Body of pancreas (tissue), 4 donors: ENCODE data around the gene CREB5. TPM values are rescaled to one million over a fixed set of nuclear protein-coding genes. Genes with fewer than 3 reads are reported as not detected.
"Not testable (repeated sequence)": the region's sequence is repeated elsewhere in the genome, so short reads cannot be mapped to it uniquely, and the experiment has no call there.

Experiments
- ATAC-seq: fragments of 150-250 bp; one replicate; pipeline ENCODE4 v1.9.1; 2016
- DNase-seq, 4 donors: peaks; one replicate each; pipeline ENCODE4 v3.0.0-alpha.2; 2019
- H3K27ac ChIP-seq, 4 donors: fragments of 200-600 bp; sonication (generic); 1 replicate in 3 of 4; 2 replicates in 1 of 4; pipeline versions ENCODE4 v1.5.1 to v1.6.1; 2016 to 2019; ENCODE audit warnings: mild to moderate bottlenecking in 1 of 4, mixed read lengths in 1 of 4, moderate library complexity in 1 of 4
- H3K27me3 ChIP-seq, 2 donors: fragments of 200-600 bp; sonication (generic); one replicate each; pipeline ENCODE4 v1.6.0; 2016; ENCODE audit warnings: mild to moderate bottlenecking in 1 of 2
- H3K36me3 ChIP-seq, 2 donors: fragments of 200-600 bp; sonication (generic); replicated peaks in 1 of 2; 2 replicates each; pipeline ENCODE4 v1.5.1; 2016; ENCODE audit warnings: low read depth in 2 of 2; ENCODE audit not compliant: insufficient read depth in 1 of 2
- H3K4me1 ChIP-seq: fragments of 200-600 bp; sonication (generic); one replicate; pipeline ENCODE4 v1.6.0; 2016
- H3K4me3 ChIP-seq, 2 donors: fragments of 200-600 bp; sonication (generic); 1 replicate in 1 of 2; 2 replicates in 1 of 2; pipeline ENCODE4 v1.5.1; 2016 to 2019
- H3K9me3 ChIP-seq, 3 donors: fragments of 200-600 bp; sonication (generic); 1 replicate in 2 of 3; 2 replicates in 1 of 3; pipeline ENCODE4 v1.5.1; 2016
- POLR2A ChIP-seq, 3 donors: fragments of 450-650 bp; IDR thresholded peaks; one replicate each; pipeline ENCODE4 v1.6.1; 2016; ENCODE audit warnings: antibody characterized with exemption in 3 of 3, mild to moderate bottlenecking in 2 of 3
- WGBS, 2 donors: methylation state at CpG; one replicate each; pipeline ENCODE4 v1.1.5; 2017; 5-methylcytosine and 5-hydroxymethylcytosine counted together
- intact Hi-C: fragments of 100-400 bp; cut with DNase I; formaldehyde crosslinking; loops from one replicate; pipeline ENCODE4 v1.15.1; 2023
- total RNA-seq, 2 donors: library from RNA; depleted of rRNA; stranded (reverse); fragments of >200 nt; gene quantifications; one replicate each; pipeline ENCODE4 v1.1.0, GENCODE V29; 2016
- TF ChIP-seq, protein P1 (sequence below), 7 experiments: fragments of 450-650 bp in 4 of 7; fragments of 200-600 bp in 3 of 7; sonication (generic) in 3 of 7; IDR thresholded peaks; one replicate each; pipeline ENCODE4 v1.5.1; 2016 to 2019; ENCODE audit warnings: antibody characterized with exemption in 7 of 7

CREB5 gene
- total RNA-seq, 2 donors from 2014 or later = 10.4 to 25.7 TPM

DNA sequence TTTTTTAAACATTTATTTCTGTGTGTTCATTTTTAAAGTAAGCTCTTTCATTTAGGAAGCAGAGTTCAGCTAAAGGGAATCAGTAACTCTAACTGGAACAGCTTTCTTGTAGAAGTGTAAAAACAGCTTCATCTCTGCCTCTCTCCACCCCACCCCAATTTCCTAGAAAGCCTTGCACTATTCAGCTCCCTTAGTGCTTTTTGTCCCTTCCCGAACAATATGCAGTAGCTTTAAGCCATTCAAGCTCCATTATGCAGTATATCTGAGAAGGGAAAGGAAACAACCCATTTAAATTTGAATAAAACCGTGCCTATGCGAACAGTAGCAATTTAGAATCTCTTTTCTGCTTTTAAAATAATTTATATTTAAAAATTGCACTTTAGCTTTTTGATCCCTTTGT lies 411.3 kb downstream of the CREB5 start:
- H3K9me3 ChIP-seq = no peaks in the 10 kb centered on the region
- TF ChIP-seq, protein P1, sequence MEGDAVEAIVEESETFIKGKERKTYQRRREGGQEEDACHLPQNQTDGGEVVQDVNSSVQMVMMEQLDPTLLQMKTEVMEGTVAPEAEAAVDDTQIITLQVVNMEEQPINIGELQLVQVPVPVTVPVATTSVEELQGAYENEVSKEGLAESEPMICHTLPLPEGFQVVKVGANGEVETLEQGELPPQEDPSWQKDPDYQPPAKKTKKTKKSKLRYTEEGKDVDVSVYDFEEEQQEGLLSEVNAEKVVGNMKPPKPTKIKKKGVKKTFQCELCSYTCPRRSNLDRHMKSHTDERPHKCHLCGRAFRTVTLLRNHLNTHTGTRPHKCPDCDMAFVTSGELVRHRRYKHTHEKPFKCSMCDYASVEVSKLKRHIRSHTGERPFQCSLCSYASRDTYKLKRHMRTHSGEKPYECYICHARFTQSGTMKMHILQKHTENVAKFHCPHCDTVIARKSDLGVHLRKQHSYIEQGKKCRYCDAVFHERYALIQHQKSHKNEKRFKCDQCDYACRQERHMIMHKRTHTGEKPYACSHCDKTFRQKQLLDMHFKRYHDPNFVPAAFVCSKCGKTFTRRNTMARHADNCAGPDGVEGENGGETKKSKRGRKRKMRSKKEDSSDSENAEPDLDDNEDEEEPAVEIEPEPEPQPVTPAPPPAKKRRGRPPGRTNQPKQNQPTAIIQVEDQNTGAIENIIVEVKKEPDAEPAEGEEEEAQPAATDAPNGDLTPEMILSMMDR (IDR thresholded peaks at IDR 0.05) = no peak
- no peak for TF ChIP-seq POLR2A (IDR thresholded peaks at IDR 0.05)
- no peaks in the 10 kb centered on the region for H3K4me1 ChIP-seq
- DNase-seq = no peak
- no peaks in the 10 kb centered on the region for H3K27me3 ChIP-seq
- H3K27ac ChIP-seq = no peak overlapping the region
- no peak for ATAC-seq
- no peak overlapping the region for H3K4me3 ChIP-seq
- WGBS, 2 donors = 72 to 81% methylated on average over 3 of the region's 3 CpGs
- intact Hi-C loops = no loop called here
- H3K36me3 ChIP-seq = no peaks in the 10 kb centered on the region

DNA sequence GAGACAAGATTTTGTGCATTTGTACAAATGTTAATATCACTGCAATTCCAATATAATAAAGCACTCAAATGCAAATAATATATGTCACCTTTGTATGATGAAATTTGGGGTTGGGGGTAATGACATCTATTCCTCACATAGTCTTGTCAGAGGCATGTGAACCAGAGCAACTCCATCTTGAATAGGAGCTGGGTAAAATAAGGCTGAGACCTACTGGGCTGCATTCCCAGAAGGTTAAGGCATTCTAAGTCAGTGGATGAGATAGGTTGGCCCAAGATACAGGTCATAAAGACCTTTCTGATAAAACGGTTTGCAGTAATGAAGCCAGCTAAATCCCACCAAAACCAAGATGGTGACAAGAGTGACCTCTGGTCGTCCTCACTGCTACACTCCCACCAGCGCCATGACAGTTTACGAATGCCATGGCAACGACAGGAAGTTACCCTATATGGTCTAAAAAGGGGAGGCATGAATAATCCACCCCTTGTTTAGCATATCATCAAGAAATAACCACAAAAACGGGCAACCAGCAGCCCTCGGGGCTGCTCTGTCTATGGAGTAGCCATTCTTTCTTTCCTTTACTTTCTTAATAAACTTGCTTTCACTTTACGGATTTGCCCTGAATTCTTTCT lies 413.6 kb downstream of the CREB5 start:
- ATAC-seq, intact Hi-C loops, H3K4me1 ChIP-seq, H3K27ac ChIP-seq, H3K9me3 ChIP-seq, H3K27me3 ChIP-seq, DNase-seq, H3K4me3 ChIP-seq, H3K36me3 ChIP-seq: not testable (repeated sequence)
- WGBS, 2 donors = 67 to 83% methylated on average over 8 of the region's 8 CpGs

DNA sequence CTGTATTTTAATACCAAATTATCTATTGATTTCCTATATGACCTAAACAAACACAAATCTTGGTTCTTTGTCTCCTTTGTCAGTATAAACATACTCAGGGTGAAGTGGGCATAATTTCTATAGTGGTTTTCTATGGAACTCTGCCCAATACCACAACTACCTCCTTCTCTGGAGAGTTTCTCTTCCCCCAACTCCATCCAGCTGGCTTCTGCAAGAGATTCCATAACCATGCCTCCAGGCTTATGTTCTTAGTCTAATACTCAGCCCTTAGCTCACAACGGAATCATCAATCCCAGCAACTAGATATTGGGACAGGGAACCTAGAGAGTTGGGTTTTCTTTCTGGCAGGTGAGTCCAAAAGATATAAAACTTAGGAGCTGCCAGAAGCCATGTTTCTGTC lies 418.5 kb downstream of the CREB5 start:
- WGBS, 2 donors = 69 to 83% methylated on average over 1 of the region's 1 CpG
- TF ChIP-seq, protein P1 (IDR thresholded peaks at IDR 0.05) = no peak
- TF ChIP-seq POLR2A (IDR thresholded peaks at IDR 0.05) = no peak
- intact Hi-C loops = no loop called here
- Histone ChIP-seq H3K4me1 (no peaks in the 10 kb centered on the region), H3K4me3 (no peak overlapping the region), H3K36me3 (no peaks in the 10 kb centered on the region), H3K9me3 (no peaks in the 10 kb centered on the region), H3K27ac (no peak overlapping the region), H3K27me3 (no peaks in the 10 kb centered on the region)
- DNase-seq (no peak), ATAC-seq (no peak)

DNA sequence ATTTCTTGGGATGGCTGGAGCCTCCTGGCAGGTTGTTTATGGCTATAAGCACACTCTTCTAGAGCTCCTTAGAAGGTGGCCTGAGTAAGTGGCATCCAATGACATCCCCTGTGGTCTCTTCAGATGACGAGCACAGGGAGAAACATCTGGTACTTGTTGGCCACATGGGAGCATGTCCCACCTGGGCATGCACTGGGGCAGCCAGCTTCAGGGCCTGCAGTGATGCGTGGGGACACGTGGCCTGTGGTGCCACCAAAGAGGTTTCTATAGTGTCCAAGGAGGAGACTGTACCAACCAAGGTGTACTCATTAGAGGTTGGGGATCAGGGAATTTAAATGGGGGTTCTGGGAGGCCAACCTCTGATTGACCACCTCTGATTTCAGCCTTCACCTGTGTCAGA lies 420.4 kb downstream of the CREB5 start:
- H3K36me3 ChIP-seq = no peaks in the 10 kb centered on the region
- intact Hi-C loops = no loop called here
- H3K9me3 ChIP-seq = no peaks in the 10 kb centered on the region
- 89 to 90% methylated on average over 3 of the region's 3 CpGs for WGBS, 2 donors
- H3K4me1 ChIP-seq = no peaks in the 10 kb centered on the region
- DNase-seq (no peak), ATAC-seq (no peak)
- no peak overlapping the region for H3K27ac ChIP-seq
- H3K4me3 ChIP-seq = no peak overlapping the region
- TF ChIP-seq, protein P1 (IDR thresholded peaks at IDR 0.05) = no peak
- no peak for TF ChIP-seq POLR2A (IDR thresholded peaks at IDR 0.05)
- H3K27me3 ChIP-seq = no peaks in the 10 kb centered on the region

DNA sequence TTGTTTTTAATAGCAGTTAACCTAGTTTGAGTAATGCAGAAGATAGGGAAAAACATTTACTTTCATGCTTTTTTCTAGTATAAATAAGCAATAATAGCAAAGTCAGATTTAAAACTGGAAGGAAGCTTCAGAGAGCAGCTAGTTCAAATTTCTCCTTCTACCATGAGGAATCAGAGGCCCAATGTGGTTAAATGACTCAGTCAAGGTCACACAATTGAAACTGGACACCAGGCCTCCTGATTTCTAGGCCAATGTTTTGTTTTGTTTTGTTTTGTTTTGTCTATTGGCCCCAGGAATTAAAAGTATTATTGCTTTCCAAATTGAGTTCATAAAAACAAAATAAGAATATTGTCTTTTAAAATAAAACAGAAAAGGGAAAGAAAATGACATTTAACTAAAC lies 423.5 kb downstream of the CREB5 start:
- no peak for TF ChIP-seq POLR2A (IDR thresholded peaks at IDR 0.05)
- TF ChIP-seq, protein P1 (IDR thresholded peaks at IDR 0.05) = no peak

More for the DNA sequence above, 423.5 kb downstream of the CREB5 start:
- Histone ChIP-seq H3K9me3 (no peaks in the 10 kb centered on the region), H3K27ac (no peak overlapping the region), H3K4me1 (no peaks in the 10 kb centered on the region), H3K27me3 (no peaks in the 10 kb centered on the region), H3K4me3 (no peak overlapping the region), H3K36me3 (no peaks in the 10 kb centered on the region)
- intact Hi-C loops = no loop called here
- DNase-seq = no peak
- no peak for ATAC-seq
